ENCODE results near the gene TRIM41.

DNA sequence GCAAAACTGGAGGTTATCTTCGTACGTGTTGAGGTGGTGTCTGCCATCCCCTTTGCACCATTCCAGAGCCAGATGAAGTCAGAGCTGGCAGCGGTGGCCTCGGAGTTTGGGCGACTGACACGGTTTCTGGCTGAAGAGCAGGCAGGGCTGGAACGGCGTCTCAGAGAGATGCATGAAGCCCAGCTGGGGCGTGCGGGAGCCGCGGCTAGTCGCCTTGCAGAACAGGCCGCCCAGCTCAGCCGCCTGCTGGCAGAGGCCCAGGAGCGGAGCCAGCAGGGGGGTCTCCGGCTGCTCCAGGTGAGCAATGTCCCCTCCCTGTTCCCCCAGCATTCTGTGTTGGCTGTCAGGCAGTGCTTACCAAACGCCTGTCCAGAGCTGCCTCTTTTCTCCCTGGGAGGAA lies 9.5 kb downstream of the TRIM41 start:
- TF ChIP-seq, protein P1, sequence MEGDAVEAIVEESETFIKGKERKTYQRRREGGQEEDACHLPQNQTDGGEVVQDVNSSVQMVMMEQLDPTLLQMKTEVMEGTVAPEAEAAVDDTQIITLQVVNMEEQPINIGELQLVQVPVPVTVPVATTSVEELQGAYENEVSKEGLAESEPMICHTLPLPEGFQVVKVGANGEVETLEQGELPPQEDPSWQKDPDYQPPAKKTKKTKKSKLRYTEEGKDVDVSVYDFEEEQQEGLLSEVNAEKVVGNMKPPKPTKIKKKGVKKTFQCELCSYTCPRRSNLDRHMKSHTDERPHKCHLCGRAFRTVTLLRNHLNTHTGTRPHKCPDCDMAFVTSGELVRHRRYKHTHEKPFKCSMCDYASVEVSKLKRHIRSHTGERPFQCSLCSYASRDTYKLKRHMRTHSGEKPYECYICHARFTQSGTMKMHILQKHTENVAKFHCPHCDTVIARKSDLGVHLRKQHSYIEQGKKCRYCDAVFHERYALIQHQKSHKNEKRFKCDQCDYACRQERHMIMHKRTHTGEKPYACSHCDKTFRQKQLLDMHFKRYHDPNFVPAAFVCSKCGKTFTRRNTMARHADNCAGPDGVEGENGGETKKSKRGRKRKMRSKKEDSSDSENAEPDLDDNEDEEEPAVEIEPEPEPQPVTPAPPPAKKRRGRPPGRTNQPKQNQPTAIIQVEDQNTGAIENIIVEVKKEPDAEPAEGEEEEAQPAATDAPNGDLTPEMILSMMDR (IDR thresholded peaks at IDR 0.05; ENCODE audit: insufficient read depth, low read length): no peak
- TF ChIP-seq POLR2AphosphoS5 (IDR thresholded peaks at IDR 0.05; ENCODE audit: low read depth) (no peak), GABPA (IDR thresholded peaks at IDR 0.05; ENCODE audit: low read depth) (no peak)
- TF ChIP-seq, protein P2, sequence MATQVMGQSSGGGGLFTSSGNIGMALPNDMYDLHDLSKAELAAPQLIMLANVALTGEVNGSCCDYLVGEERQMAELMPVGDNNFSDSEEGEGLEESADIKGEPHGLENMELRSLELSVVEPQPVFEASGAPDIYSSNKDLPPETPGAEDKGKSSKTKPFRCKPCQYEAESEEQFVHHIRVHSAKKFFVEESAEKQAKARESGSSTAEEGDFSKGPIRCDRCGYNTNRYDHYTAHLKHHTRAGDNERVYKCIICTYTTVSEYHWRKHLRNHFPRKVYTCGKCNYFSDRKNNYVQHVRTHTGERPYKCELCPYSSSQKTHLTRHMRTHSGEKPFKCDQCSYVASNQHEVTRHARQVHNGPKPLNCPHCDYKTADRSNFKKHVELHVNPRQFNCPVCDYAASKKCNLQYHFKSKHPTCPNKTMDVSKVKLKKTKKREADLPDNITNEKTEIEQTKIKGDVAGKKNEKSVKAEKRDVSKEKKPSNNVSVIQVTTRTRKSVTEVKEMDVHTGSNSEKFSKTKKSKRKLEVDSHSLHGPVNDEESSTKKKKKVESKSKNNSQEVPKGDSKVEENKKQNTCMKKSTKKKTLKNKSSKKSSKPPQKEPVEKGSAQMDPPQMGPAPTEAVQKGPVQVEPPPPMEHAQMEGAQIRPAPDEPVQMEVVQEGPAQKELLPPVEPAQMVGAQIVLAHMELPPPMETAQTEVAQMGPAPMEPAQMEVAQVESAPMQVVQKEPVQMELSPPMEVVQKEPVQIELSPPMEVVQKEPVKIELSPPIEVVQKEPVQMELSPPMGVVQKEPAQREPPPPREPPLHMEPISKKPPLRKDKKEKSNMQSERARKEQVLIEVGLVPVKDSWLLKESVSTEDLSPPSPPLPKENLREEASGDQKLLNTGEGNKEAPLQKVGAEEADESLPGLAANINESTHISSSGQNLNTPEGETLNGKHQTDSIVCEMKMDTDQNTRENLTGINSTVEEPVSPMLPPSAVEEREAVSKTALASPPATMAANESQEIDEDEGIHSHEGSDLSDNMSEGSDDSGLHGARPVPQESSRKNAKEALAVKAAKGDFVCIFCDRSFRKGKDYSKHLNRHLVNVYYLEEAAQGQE (IDR thresholded peaks at IDR 0.05; ENCODE audit: insufficient replicate concordance, low read depth): no peak
